H9 (cell line): Measurements from ENCODE around the gene PTPRN2. TPM values are rescaled to one million over a fixed set of nuclear protein-coding genes. Genes with fewer than 3 reads are reported as not detected.

Source experiments
- DNase-seq: peaks from one replicate; pipeline ENCODE4 v3.0.0-alpha.2; 2017
- H2AFZ ChIP-seq: one replicate; pipeline ENCODE4 v1.6.1; 2013; ENCODE audit warnings: mild to moderate bottlenecking, low read length, control low read depth, moderate library complexity
- H2AK5ac ChIP-seq: 2 replicates; pipeline ENCODE4 v1.6.1; 2013; ENCODE audit warnings: low read length, control low read depth, mixed read lengths; ENCODE audit not compliant: insufficient read length
- H2BK120ac ChIP-seq: one replicate; pipeline ENCODE4 v1.6.1; 2013; ENCODE audit warnings: low read depth, mild to moderate bottlenecking, low read length, control low read depth, inconsistent platforms; ENCODE audit not compliant: poor library complexity, severe bottlenecking
- H2BK12ac ChIP-seq: 2 replicates; pipeline ENCODE4 v1.6.1; 2013; ENCODE audit warnings: low read length, control low read depth, mixed read lengths, low read depth; ENCODE audit not compliant: insufficient read length
- H2BK15ac ChIP-seq: 2 replicates; pipeline ENCODE4 v1.6.1; 2013; ENCODE audit warnings: low read depth, low read length, control low read depth
- H2BK20ac ChIP-seq: one replicate; pipeline ENCODE4 v1.6.1; 2013; ENCODE audit warnings: low read depth, mild to moderate bottlenecking, low read length, control low read depth, inconsistent platforms; ENCODE audit not compliant: poor library complexity, severe bottlenecking
- H2BK5ac ChIP-seq: 2 replicates; pipeline ENCODE4 v1.6.1; 2013; ENCODE audit warnings: low read length, control low read depth, mixed read lengths; ENCODE audit not compliant: insufficient read length
- H3K14ac ChIP-seq: 2 replicates; pipeline ENCODE4 v1.6.1; 2013; ENCODE audit warnings: low read length, control low read depth; ENCODE audit not compliant: insufficient read depth
- H3K18ac ChIP-seq: 2 replicates; pipeline ENCODE4 v1.6.1; 2013; ENCODE audit warnings: low read depth, mild to moderate bottlenecking, mixed read lengths, low read length, control low read depth; ENCODE audit not compliant: insufficient read length
- H3K23ac ChIP-seq: 2 replicates; pipeline ENCODE4 v1.6.1; 2013; ENCODE audit warnings: low read length, control low read depth, mixed read lengths, low read depth; ENCODE audit not compliant: insufficient read length
- H3K23me2 ChIP-seq: 2 replicates; pipeline ENCODE4 v1.6.1; 2013; ENCODE audit warnings: low read depth, mild to moderate bottlenecking, mixed read lengths, low read length, control low read depth; ENCODE audit not compliant: insufficient read length, poor library complexity, severe bottlenecking
- H3K27ac ChIP-seq: 2 replicates; pipeline ENCODE4 v1.5.1; 2013; ENCODE audit warnings: low read length, control low read depth, mixed read lengths, low read depth; ENCODE audit not compliant: insufficient read length
- H3K27me3 ChIP-seq: 2 replicates; pipeline ENCODE4 v1.6.1; 2013; ENCODE audit warnings: low read length, control low read depth, inconsistent platforms; ENCODE audit not compliant: insufficient read depth
- H3K4ac ChIP-seq: 2 replicates; pipeline ENCODE4 v1.6.1; 2013; ENCODE audit warnings: low read depth, mild to moderate bottlenecking, control low read depth, inconsistent platforms, low read length, moderate library complexity
- H3K4me1 ChIP-seq: 2 replicates; pipeline ENCODE4 v1.6.1; 2013; ENCODE audit warnings: low read length, control low read depth, inconsistent platforms; ENCODE audit not compliant: insufficient read depth
- H3K4me2 ChIP-seq: 2 replicates; pipeline ENCODE4 v1.6.1; 2013; ENCODE audit warnings: low read length, control low read depth, mixed read lengths; ENCODE audit not compliant: insufficient read length, insufficient read depth
- H3K56ac ChIP-seq: 2 replicates; pipeline ENCODE4 v1.6.1; 2013; ENCODE audit warnings: low read depth, mild to moderate bottlenecking, mixed read lengths, low read length, control low read depth; ENCODE audit not compliant: insufficient read length
- H3K79me1 ChIP-seq: 2 replicates; pipeline ENCODE4 v1.6.1; 2013; ENCODE audit warnings: low read depth, mild to moderate bottlenecking, moderate library complexity, low read length, control low read depth, inconsistent platforms; ENCODE audit not compliant: insufficient read depth, poor library complexity, severe bottlenecking
- H3K79me2 ChIP-seq: 2 replicates; pipeline ENCODE4 v1.6.1; 2013; ENCODE audit warnings: low read length, control low read depth, inconsistent platforms; ENCODE audit not compliant: insufficient read depth
- H3K9ac ChIP-seq: 2 replicates; pipeline ENCODE4 v1.6.1; 2013; ENCODE audit warnings: low read length, control low read depth, mixed read lengths; ENCODE audit not compliant: insufficient read length; ENCODE audit errors: extremely low read depth
- H3K9me3 ChIP-seq: one replicate; pipeline ENCODE4 v1.6.1; 2013; ENCODE audit warnings: low read depth, low read length, inconsistent platforms; ENCODE audit not compliant: control insufficient read depth
- H3T11ph ChIP-seq: one replicate; pipeline ENCODE4 v1.6.1; 2013; ENCODE audit warnings: mild to moderate bottlenecking, low read length, control low read depth, inconsistent platforms
- H4K20me1 ChIP-seq: one replicate; pipeline ENCODE4 v1.6.1; 2013; ENCODE audit not compliant: control insufficient read depth, insufficient read length, insufficient read depth
- H4K5ac ChIP-seq: 2 replicates; pipeline ENCODE4 v1.6.1; 2013; ENCODE audit warnings: low read depth, mild to moderate bottlenecking, mixed read lengths, low read length, control low read depth; ENCODE audit not compliant: insufficient read length
- H4K8ac ChIP-seq: replicated peaks from 2 replicates; pipeline ENCODE4 v1.6.1; 2013; ENCODE audit warnings: low read length, control low read depth, mixed read lengths, low read depth; ENCODE audit not compliant: insufficient read length
- H4K91ac ChIP-seq: 2 replicates; pipeline ENCODE4 v1.6.1; 2013; ENCODE audit warnings: low read depth, mild to moderate bottlenecking, moderate library complexity, mixed read lengths, low read length, control low read depth; ENCODE audit not compliant: insufficient read length
- H3K27ac Mint-ChIP-seq, 3 experiments: 2 replicates in 2 of 3; 3 replicates in 1 of 3; pipeline ENCODE4 v1.8.0; 2020 to 2021; ENCODE audit warnings: mixed read lengths in 3 of 3, mild to moderate bottlenecking in 1 of 3, moderate library complexity in 1 of 3
- H3K27me3 Mint-ChIP-seq: 2 replicates; pipeline ENCODE4 v1.8.0; 2021; ENCODE audit warnings: low read depth, mild to moderate bottlenecking, moderate library complexity, mixed read lengths
- H3K36me3 Mint-ChIP-seq, 3 experiments: 2 replicates in 2 of 3; 3 replicates in 1 of 3; pipeline ENCODE4 v1.8.0; 2020 to 2021; ENCODE audit warnings: low read depth in 3 of 3, mixed read lengths in 3 of 3; ENCODE audit not compliant: insufficient read depth in 1 of 3
- H3K4me1 Mint-ChIP-seq, 2 experiments: 2 replicates each; pipeline ENCODE4 v1.8.0; 2020; ENCODE audit warnings: mixed read lengths in 2 of 2
- H3K4me3 Mint-ChIP-seq, 2 experiments: 2 replicates in 1 of 2; 3 replicates in 1 of 2; pipeline ENCODE4 v1.8.0; 2020 to 2021; ENCODE audit warnings: mild to moderate bottlenecking in 2 of 2, mixed read lengths in 2 of 2, moderate library complexity in 1 of 2
- H3K9me3 Mint-ChIP-seq, 2 experiments: 2 replicates in 1 of 2; 3 replicates in 1 of 2; pipeline ENCODE4 v1.8.0; 2020; ENCODE audit warnings: mild to moderate bottlenecking in 2 of 2, mixed read lengths in 2 of 2, moderate library complexity in 1 of 2
- WGBS: extraction: QIAGEN DNeasy Blood & Tissue Kit; methylation state at CpG from one replicate; pipeline ENCODE4 v1.1.7; 2013; ENCODE audit warnings: missing lambda C conversion rate, low lambda C conversion rate, mixed read lengths; ENCODE audit not compliant: insufficient read length; ENCODE audit errors: extremely low coverage; 5-methylcytosine and 5-hydroxymethylcytosine counted together
- total RNA-seq: library from RNA; stranded (reverse); gene quantifications from 2 replicates; pipeline ENCODE4 v1.2.1, GENCODE V29; 2021
- TF ChIP-seq, protein P1 (sequence below): fragments of 200-600 bp; sonication (generic); conservative IDR thresholded peaks from 3 replicates; pipeline ENCODE4 v1.8.0; 2021; ENCODE audit warnings: antibody characterized with exemption, mild to moderate bottlenecking

PTPRN2 gene
- total RNA-seq, 1 experiment from 2014 or later: 5.2 TPM

GRCh38 chr7:157757211-157757610 is 830.4 kb downstream of the PTPRN2 start:
- DNase-seq: no peak
- Histone ChIP-seq H3K18ac (no peak overlapping the region), H3K56ac (no peak overlapping the region), H3K4ac (no peak overlapping the region), H3K79me1 (no peaks in the 10 kb centered on the region), H4K8ac (no peak overlapping the region), H3K9ac (no peak overlapping the region), H3K4me2 (no peak overlapping the region), H4K20me1 (no peaks in the 10 kb centered on the region), H2BK15ac (no peak overlapping the region), H2AFZ (no peak overlapping the region), H3K14ac (no peak overlapping the region; the same call in 1 of the 2 replicates), H2BK120ac (no peak overlapping the region), H3K23ac (no peak overlapping the region), H2AK5ac (no peak overlapping the region), H2BK5ac (no peak overlapping the region), H4K91ac (no peak overlapping the region), H3K9me3 (no peaks in the 10 kb centered on the region), H3K27ac (no peak overlapping the region), H3K27me3 (no peaks in the 10 kb centered on the region), H4K5ac (no peak overlapping the region), H2BK12ac (no peak overlapping the region), H3K79me2 (no peaks in the 10 kb centered on the region), H3K23me2 (no peaks in the 10 kb centered on the region), H3K4me1 (no peaks in the 10 kb centered on the region), H2BK20ac (no peak overlapping the region), H3T11ph (no peak overlapping the region)
- 0 out of 5 replicates have a peak, but pooled peaks cover 0 to 3% of the 10 kb centered on the region in 2 experiments for H3K9me3 Mint-ChIP-seq
- no CpG with 5 or more reads among the region's 21 CpGs for WGBS
- H3K4me1 Mint-ChIP-seq: peaks cover 0 to 8% of the 10 kb centered on the region in 2 experiments; a peak in 2 of 4 replicates
- TF ChIP-seq, protein P1, sequence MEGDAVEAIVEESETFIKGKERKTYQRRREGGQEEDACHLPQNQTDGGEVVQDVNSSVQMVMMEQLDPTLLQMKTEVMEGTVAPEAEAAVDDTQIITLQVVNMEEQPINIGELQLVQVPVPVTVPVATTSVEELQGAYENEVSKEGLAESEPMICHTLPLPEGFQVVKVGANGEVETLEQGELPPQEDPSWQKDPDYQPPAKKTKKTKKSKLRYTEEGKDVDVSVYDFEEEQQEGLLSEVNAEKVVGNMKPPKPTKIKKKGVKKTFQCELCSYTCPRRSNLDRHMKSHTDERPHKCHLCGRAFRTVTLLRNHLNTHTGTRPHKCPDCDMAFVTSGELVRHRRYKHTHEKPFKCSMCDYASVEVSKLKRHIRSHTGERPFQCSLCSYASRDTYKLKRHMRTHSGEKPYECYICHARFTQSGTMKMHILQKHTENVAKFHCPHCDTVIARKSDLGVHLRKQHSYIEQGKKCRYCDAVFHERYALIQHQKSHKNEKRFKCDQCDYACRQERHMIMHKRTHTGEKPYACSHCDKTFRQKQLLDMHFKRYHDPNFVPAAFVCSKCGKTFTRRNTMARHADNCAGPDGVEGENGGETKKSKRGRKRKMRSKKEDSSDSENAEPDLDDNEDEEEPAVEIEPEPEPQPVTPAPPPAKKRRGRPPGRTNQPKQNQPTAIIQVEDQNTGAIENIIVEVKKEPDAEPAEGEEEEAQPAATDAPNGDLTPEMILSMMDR: no peak
- 0 out of 7 replicates have a peak, but pooled peaks cover 0 to 1% (median 0%) of the 10 kb centered on the region in 3 experiments for H3K36me3 Mint-ChIP-seq
- no peak overlapping the region for H3K27ac Mint-ChIP-seq
- no peak overlapping the region for H3K4me3 Mint-ChIP-seq
- peaks cover 23% of the 10 kb centered on the region for H3K27me3 Mint-ChIP-seq
